ENCODE data around the gene FARP1. TPM values are rescaled to one million over a fixed set of nuclear protein-coding genes. Genes with fewer than 3 reads are reported as not detected.

Gene FARP1
- total and polyA plus RNA-seq, 2 of the 13 experiments (the other 11 are each of a cell fraction or from before 2014, with no cell fraction given) = 70.6 to 126 TPM

DNA sequence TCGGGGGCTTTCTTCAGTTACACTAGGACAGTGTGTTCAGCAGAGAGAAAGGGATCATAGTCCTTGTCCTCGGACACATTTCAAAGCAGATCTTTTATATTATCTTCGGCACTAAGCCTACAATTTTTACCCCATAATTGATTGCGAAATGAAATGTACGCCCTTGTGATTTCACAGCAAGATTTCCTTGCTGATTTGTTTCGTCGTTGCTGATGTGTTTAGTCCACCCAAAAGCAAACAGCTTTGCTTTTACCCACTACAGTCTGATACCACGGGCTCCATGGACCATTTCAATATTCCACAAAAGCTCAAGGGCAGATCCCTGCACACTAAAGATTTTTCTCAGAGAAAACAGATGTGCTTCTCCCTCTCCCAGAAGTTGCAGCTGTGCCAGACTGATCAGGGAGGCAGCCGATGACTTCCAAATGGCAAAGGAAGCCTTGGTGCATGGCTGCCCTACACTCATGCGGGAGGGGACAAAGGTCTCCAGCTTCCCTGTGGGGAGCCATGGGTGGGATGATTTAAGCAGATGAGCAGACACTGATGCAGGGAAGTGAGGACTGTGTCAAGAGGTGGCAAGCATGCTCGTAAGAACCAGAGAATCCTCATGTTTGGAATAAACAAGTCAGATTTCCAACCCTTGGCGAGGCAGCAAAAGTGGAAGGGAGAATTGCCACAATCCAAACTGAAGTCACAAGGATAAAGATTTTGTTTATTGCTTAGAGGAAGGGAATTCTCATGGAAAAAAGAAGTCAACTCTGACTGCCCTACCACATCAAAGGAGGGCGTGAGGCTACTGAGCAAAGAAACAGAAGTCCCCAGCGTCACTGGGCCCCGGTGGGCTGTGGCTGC is 353.0 kb downstream of the FARP1 start (continued):
- TF ChIP-seq, protein P1, sequence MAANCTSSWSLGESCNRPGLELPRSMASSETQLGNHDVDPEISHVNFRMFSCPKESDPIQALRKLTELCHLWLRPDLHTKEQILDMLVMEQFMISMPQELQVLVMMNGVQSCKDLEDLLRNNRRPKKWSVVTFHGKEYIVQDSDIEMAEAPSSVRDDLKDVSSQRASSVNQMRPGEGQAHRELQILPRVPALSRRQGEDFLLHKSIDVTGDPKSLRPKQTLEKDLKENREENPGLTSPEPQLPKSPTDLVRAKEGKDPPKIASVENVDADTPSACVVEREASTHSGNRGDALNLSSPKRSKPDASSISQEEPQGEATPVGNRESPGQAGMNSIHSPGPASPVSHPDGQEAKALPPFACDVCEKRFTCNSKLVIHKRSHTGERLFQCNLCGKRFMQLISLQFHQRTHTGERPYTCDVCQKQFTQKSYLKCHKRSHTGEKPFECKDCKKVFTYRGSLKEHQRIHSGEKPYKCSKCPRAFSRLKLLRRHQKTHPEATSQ (CRISPR knock-in tag; IDR thresholded peaks at IDR 0.05; ENCODE audit: borderline replicate concordance) = no peak
- 0 out of 2 replicates have a peak, but pooled peaks have one; percentile 27 for TF ChIP-seq ZSCAN25 (CRISPR knock-in tag; IDR thresholded peaks at IDR 0.05)
- peak; percentile 88 for TF ChIP-seq CEBPB (IDR thresholded peaks at IDR 0.05; ENCODE audit: borderline replicate concordance, low read depth, low read length)
- peak; percentile 47 for TF ChIP-seq SALL1 (CRISPR knock-in tag; IDR thresholded peaks at IDR 0.05)
- no peak for TF ChIP-seq ZBTB20 (CRISPR knock-in tag; IDR thresholded peaks at IDR 0.05; ENCODE audit: borderline replicate concordance, low read depth)
- TF ChIP-seq, protein P2, sequence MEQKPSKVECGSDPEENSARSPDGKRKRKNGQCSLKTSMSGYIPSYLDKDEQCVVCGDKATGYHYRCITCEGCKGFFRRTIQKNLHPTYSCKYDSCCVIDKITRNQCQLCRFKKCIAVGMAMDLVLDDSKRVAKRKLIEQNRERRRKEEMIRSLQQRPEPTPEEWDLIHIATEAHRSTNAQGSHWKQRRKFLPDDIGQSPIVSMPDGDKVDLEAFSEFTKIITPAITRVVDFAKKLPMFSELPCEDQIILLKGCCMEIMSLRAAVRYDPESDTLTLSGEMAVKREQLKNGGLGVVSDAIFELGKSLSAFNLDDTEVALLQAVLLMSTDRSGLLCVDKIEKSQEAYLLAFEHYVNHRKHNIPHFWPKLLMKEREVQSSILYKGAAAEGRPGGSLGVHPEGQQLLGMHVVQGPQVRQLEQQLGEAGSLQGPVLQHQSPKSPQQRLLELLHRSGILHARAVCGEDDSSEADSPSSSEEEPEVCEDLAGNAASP (CRISPR knock-in tag; IDR thresholded peaks at IDR 0.05; ENCODE audit: borderline replicate concordance) = no peak
- TF ChIP-seq ZNF547 (CRISPR knock-in tag; IDR thresholded peaks at IDR 0.05) = no peak
- TF ChIP-seq ZNF644 (CRISPR knock-in tag; IDR thresholded peaks at IDR 0.05; ENCODE audit: low read depth) = peak; percentile 89
- TF ChIP-seq KMT2A (CRISPR knock-in tag; IDR thresholded peaks at IDR 0.05) = peak; percentile 74
- no peak for TF ChIP-seq ZNF605 (CRISPR knock-in tag; IDR thresholded peaks at IDR 0.05)
- TF ChIP-seq ZNF33A (CRISPR knock-in tag; IDR thresholded peaks at IDR 0.05; ENCODE audit: borderline replicate concordance) = no peak
- TF ChIP-seq, protein P3, sequence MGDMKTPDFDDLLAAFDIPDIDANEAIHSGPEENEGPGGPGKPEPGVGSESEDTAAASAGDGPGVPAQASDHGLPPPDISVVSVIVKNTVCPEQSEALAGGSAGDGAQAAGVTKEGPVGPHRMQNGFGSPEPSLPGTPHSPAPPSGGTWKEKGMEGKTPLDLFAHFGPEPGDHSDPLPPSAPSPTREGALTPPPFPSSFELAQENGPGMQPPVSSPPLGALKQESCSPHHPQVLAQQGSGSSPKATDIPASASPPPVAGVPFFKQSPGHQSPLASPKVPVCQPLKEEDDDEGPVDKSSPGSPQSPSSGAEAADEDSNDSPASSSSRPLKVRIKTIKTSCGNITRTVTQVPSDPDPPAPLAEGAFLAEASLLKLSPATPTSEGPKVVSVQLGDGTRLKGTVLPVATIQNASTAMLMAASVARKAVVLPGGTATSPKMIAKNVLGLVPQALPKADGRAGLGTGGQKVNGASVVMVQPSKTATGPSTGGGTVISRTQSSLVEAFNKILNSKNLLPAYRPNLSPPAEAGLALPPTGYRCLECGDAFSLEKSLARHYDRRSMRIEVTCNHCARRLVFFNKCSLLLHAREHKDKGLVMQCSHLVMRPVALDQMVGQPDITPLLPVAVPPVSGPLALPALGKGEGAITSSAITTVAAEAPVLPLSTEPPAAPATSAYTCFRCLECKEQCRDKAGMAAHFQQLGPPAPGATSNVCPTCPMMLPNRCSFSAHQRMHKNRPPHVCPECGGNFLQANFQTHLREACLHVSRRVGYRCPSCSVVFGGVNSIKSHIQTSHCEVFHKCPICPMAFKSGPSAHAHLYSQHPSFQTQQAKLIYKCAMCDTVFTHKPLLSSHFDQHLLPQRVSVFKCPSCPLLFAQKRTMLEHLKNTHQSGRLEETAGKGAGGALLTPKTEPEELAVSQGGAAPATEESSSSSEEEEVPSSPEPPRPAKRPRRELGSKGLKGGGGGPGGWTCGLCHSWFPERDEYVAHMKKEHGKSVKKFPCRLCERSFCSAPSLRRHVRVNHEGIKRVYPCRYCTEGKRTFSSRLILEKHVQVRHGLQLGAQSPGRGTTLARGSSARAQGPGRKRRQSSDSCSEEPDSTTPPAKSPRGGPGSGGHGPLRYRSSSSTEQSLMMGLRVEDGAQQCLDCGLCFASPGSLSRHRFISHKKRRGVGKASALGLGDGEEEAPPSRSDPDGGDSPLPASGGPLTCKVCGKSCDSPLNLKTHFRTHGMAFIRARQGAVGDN (CRISPR knock-in tag; IDR thresholded peaks at IDR 0.05) = peak; percentile 48; the same call in 1 of the 2 replicates
- no peak for TF ChIP-seq HNRNPLL (IDR thresholded peaks at IDR 0.05; ENCODE audit: low read depth, low read length, poor library complexity, severe bottlenecking)
- no peak for TF ChIP-seq TOPORS (CRISPR knock-in tag; IDR thresholded peaks at IDR 0.05)
- TF ChIP-seq RXRA (CRISPR knock-in tag; IDR thresholded peaks at IDR 0.05) = no peak
- 0 out of 2 replicates have a peak, but pooled peaks have one; percentile 81 for TF ChIP-seq ZNF549 (CRISPR knock-in tag; IDR thresholded peaks at IDR 0.05)
- no peak for TF ChIP-seq WIZ (CRISPR knock-in tag; IDR thresholded peaks at IDR 0.05)

Measured in HepG2 (cell line).